Small intestine (tissue), 7 donors: ENCODE results near the gene DAAM1. TPM values are rescaled to one million over a fixed set of nuclear protein-coding genes. Genes with fewer than 3 reads are reported as not detected.
A peak's percentile ranks its signal among the peaks of the same experiment; 100 is the strongest.

Source experiments
- DNase-seq, 2 donors: peaks; one replicate each; pipeline versions ENCODE4 v3.0.0 to v3.0.0-alpha.2; 2013
- FAIRE-seq: peaks from 2 replicates; lab custom pipeline; 2012; peaks lifted over from hg19 to GRCh38; lab: Jason Lieb, UNC
- H3K27ac ChIP-seq, 3 donors: one replicate each; pipeline ENCODE4 v1.5.1; 2013; ENCODE audit warnings: low read length in 2 of 3, mild to moderate bottlenecking in 2 of 3, control low read depth in 1 of 3, inconsistent platforms in 1 of 3, low read depth in 1 of 3, moderate library complexity in 1 of 3
- H3K27me3 ChIP-seq, 3 donors: one replicate each; pipeline ENCODE4 v1.6.1; 2013; ENCODE audit warnings: low read length in 3 of 3, inconsistent platforms in 1 of 3; ENCODE audit not compliant: control insufficient read depth in 3 of 3, insufficient read depth in 3 of 3
- H3K36me3 ChIP-seq, 3 donors: one replicate each; pipeline ENCODE4 v1.6.1; 2013; ENCODE audit warnings: low read length in 3 of 3, inconsistent platforms in 1 of 3, low read depth in 1 of 3, mild to moderate bottlenecking in 1 of 3, moderate library complexity in 1 of 3; ENCODE audit not compliant: control insufficient read depth in 3 of 3, insufficient read depth in 2 of 3
- H3K4me1 ChIP-seq, 3 donors: one replicate each; pipeline ENCODE4 v1.6.1; 2013; ENCODE audit warnings: low read length in 2 of 3, inconsistent platforms in 1 of 3, low read depth in 1 of 3, mild to moderate bottlenecking in 1 of 3, moderate library complexity in 1 of 3; ENCODE audit not compliant: control insufficient read depth in 3 of 3, insufficient read depth in 2 of 3
- H3K4me3 ChIP-seq, 3 donors: one replicate each; pipeline ENCODE4 v1.5.1; 2013; ENCODE audit warnings: low read length in 3 of 3, control low read depth in 1 of 3, inconsistent platforms in 1 of 3, low read depth in 1 of 3, mild to moderate bottlenecking in 1 of 3, moderate library complexity in 1 of 3
- H3K9me3 ChIP-seq, 2 donors: one replicate each; pipeline ENCODE4 v1.6.1; 2013; ENCODE audit warnings: low read depth in 1 of 2, low read length in 1 of 2; ENCODE audit not compliant: control insufficient read depth in 2 of 2, insufficient read depth in 1 of 2
- WGBS, 3 donors: extraction: QIAGEN DNeasy Blood & Tissue Kit; methylation state at CpG; one replicate each; pipeline ENCODE4 v1.1.7; 2013; 5-methylcytosine and 5-hydroxymethylcytosine counted together
- polyA plus RNA-seq, 4 donors: library from polyadenylated mRNA; stranded (reverse) in 3 of 4; unstranded in 1 of 4; fragments of 200-250 nt in 3 of 4; fragments of 120-200 nt in 1 of 4; gene quantifications; one replicate each; pipeline versions ENCODE4 v1.2.1 to v1.2.3, GENCODE V29; 2013
- donor health status: healthy with polysubstance abuse.
- donor health status: control.
- donor health status: control.
- donor health status: Bipolar disorder and iron deficiency.
- donor health status: healthy.

Gene DAAM1
- polyA plus RNA-seq, 4 donors, result 5.4 to 34.0 (median 11.9) TPM

GRCh38 chr14:59376686-59377085 lies 188.2 kb downstream of the DAAM1 start:
- no peak for DNase-seq
- FAIRE-seq, result no peak
- H3K4me1 ChIP-seq, result peaks cover 2 to 27% (median 9%) of the 10 kb centered on the region in 3 donors
- no peaks in the 10 kb centered on the region for H3K27me3 ChIP-seq
- H3K27ac ChIP-seq, result no peak overlapping the region
- no peaks in the 10 kb centered on the region for H3K9me3 ChIP-seq
- 71 to 89% (median 80%) methylated on average over 3 of the region's 3 CpGs for WGBS, 3 donors
- H3K36me3 ChIP-seq, result no peaks in the 10 kb centered on the region
- no peak overlapping the region for H3K4me3 ChIP-seq

- Histone ChIP-seq H3K27ac (peak overlapping the region in 2 of 3 donors; percentile 11 to 63), H3K4me3 (no peak overlapping the region), H3K27me3 (no peaks in the 10 kb centered on the region), H3K36me3 (no peaks in the 10 kb centered on the region), H3K4me1 (peaks cover 2 to 22% (median 9%) of the 10 kb centered on the region in 3 donors), H3K9me3 (no peaks in the 10 kb centered on the region)
- peak in 1 of 2 donors; percentile 28 for DNase-seq
- 66 to 83% (median 74%) methylated on average over 3 of the region's 3 CpGs for WGBS, 3 donors
- no peak for FAIRE-seq
These were observed 189.0 kb downstream of the DAAM1 start for GRCh38 chr14:59377491-59377890.

GRCh38 chr14:59377991-59378601 lies 189.6 kb downstream of the DAAM1 start:
- Histone ChIP-seq H3K9me3 (no peaks in the 10 kb centered on the region), H3K4me1 (peaks cover 2 to 22% (median 9%) of the 10 kb centered on the region in 3 donors), H3K27me3 (no peaks in the 10 kb centered on the region), H3K27ac (peak overlapping the region in 1 of 3 donors; percentile 63), H3K4me3 (no peak overlapping the region), H3K36me3 (no peaks in the 10 kb centered on the region)
- whole genome bisulfite sequencing, 3 donors, result 44 to 56% (median 48%) methylated on average over 9 of the region's 9 CpGs
- DNase-seq (peak; percentile 22 to 25), FAIRE-seq (no peak)

- FAIRE-seq (no peak), DNase-seq (no peak)
- Histone ChIP-seq H3K27me3 (no peaks in the 10 kb centered on the region), H3K9me3 (no peaks in the 10 kb centered on the region), H3K36me3 (no peaks in the 10 kb centered on the region), H3K4me1 (no peaks in the 10 kb centered on the region), H3K27ac (no peak overlapping the region), H3K4me3 (no peak overlapping the region)
- 90 to 100% (median 97%) methylated on average over 1 of the region's 1 CpG for WGBS, 3 donors
These were observed 201.5 kb downstream of the DAAM1 start for GRCh38 chr14:59389936-59390335.

GRCh38 chr14:59391388-59391787 lies 202.9 kb downstream of the DAAM1 start:
- no peaks in the 10 kb centered on the region for H3K9me3 ChIP-seq
- FAIRE-seq (no peak), DNase-seq (no peak)
- no peaks in the 10 kb centered on the region for H3K27me3 ChIP-seq
- no peak overlapping the region for H3K27ac ChIP-seq
- H3K4me3 ChIP-seq, result no peak overlapping the region
- no peaks in the 10 kb centered on the region for H3K36me3 ChIP-seq
- WGBS, 3 donors, result 89 to 98% (median 95%) methylated on average over 2 of the region's 2 CpGs
- no peaks in the 10 kb centered on the region for H3K4me1 ChIP-seq

GRCh38 chr14:59394268-59394667 lies 205.8 kb downstream of the DAAM1 start:
- Histone ChIP-seq H3K4me3 (no peak overlapping the region), H3K36me3 (no peaks in the 10 kb centered on the region), H3K27ac (no peak overlapping the region), H3K4me1 (no peaks in the 10 kb centered on the region), H3K27me3 (no peaks in the 10 kb centered on the region), H3K9me3 (no peaks in the 10 kb centered on the region)
- DNase-seq (no peak), FAIRE-seq (no peak)
- WGBS, 3 donors, result 82 to 86% (median 85%) methylated on average over 4 of the region's 4 CpGs

- Histone ChIP-seq H3K27me3 (no peaks in the 10 kb centered on the region), H3K4me3 (no peak overlapping the region), H3K36me3 (no peaks in the 10 kb centered on the region), H3K27ac (no peak overlapping the region), H3K4me1 (no peaks in the 10 kb centered on the region), H3K9me3 (no peaks in the 10 kb centered on the region)
- DNase-seq (no peak), FAIRE-seq (no peak)
- 71 to 78% (median 75%) methylated on average over 3 of the region's 3 CpGs for WGBS, 3 donors
These were observed 207.2 kb downstream of the DAAM1 start for GRCh38 chr14:59395672-59396071.

GRCh38 chr14:59398841-59399240 lies 210.4 kb downstream of the DAAM1 start:
- Histone ChIP-seq H3K27ac (no peak overlapping the region), H3K9me3 (no peaks in the 10 kb centered on the region), H3K27me3 (no peaks in the 10 kb centered on the region), H3K4me1 (no peaks in the 10 kb centered on the region), H3K4me3 (no peak overlapping the region), H3K36me3 (no peaks in the 10 kb centered on the region)
- 64 to 94% (median 85%) methylated on average over 1 of the region's 1 CpG for WGBS, 3 donors
- FAIRE-seq (no peak), DNase-seq (no peak)
